CD4-positive, alpha-beta T cell treated with Interferon gamma for 1 hour (primary cell): ENCODE results near the gene C14orf180.

ENCODE experiments used
- DNase-seq: peaks from one replicate; pipeline ENCODE4 v3.0.0-alpha.2; 2020

The C14orf180 gene

DNA sequence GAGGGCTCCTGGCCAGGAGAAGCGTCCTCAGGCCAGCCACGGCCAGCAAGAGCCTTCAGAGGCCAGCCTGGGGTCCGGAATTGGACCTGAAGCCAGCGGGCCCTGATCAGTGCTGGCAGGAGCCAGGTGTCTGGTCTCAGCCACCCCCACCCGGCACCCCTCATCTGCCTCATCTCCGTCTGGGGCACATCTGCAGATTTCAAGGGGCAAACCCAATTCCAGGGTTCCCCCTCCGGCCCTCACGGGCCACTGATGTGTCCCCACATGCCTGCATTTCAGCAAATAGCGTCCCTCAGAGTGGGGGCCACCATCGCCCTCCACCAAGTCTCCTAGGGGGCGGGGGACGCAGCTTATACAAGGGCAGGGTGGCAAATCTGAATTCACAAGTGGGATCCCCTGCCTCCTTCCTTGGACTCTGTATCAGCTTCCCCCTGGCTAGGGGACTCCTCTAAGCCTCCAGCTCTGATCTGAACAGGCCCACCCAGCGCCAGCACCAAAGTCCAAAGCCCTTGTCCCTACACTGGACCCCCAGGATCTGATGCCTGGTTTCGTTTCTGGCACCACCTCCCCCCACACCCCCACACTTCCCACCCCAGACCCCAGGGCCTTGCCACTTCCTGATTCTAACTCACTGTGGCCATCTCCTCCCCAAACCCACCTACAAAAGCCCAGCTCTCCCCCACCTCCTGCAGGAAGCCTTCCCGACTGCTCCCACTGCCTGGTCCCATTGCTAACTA lies 14.9 kb downstream of the C14orf180 start:
- DNase-seq: no peak

DNA sequence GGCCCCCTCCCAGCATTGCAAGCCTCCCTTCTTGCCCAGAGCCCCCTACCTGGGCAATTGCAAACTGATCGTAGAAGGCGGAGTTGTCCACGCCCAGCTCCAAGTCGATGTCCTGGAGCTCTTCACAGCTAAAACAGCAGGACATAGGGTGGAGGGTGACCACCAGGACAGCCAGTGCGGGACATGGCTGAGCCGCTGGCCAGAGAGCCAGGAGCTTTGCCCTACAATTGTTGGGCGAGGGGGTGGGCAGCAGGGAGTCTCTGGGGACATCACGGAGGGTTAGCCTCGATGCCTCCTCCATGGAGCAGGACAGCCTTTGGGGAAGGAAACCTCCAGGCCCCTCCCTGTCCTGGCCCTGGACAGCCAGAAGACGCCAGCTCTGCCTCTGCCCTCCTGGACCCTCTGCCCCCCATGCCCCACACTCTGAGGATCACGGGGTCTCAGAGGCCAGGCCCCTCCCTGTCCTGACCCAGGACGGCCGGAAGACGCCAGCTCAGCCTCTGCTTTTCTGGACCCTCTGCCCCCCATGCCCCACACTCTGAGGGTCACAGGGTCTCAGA lies 15.6 kb downstream of the C14orf180 start:
- DNase-seq: no peak

GRCh38 chr14:104595911-104596450 lies 16.4 kb downstream of the C14orf180 start:
- no peak for DNase-seq

DNA sequence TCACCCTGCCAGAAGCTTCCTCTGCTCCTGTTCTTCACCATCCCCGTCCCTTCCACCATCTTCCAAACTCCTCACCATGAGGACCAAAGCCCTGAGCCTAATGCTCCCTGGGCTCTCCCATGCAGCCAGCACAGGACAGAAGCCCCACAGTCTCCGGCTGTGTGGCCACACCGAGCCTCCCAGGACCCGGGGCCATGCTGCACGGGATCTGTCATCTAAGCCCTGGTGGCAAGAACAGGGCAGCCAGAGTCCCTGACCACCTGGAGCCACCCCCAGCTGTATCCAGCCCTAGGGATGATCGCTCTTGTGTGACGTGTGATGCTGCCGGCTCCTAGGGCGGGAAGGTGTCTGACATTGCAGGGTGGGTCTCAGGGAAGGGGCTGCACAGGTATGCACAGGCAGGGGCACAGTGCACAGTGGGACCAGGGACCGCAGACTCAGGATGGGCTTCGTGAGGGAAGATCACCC lies 16.9 kb downstream of the C14orf180 start:
- no peak for DNase-seq

DNA sequence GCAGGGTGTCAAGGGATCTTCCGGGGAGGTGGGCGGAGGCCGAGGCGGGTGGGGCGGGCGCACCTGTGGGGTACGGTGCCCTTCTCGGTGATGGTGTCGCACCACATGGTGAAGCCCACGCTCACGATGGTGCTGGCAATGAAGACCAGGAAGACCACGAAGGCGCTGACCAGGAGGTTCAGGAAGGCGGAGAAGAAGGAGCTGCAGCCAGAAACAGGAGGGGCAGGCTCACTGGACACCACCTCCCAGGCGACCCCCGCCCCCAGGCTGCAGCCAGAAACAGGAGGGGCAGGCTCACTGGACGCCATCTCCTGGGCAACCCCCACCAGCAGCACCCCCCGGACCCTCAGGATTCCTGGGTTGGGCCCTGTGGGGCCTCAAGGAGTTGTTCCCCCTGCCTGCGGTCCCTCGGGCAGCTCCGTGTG lies 17.4 kb downstream of the C14orf180 start:
- no peak for DNase-seq

GRCh38 chr14:104597576-104597975 lies 18.0 kb downstream of the C14orf180 start:
- no peak for DNase-seq

- no peak for DNase-seq
Observed at GRCh38 chr14:104598039-104598909, 18.7 kb downstream of the C14orf180 start.

DNA sequence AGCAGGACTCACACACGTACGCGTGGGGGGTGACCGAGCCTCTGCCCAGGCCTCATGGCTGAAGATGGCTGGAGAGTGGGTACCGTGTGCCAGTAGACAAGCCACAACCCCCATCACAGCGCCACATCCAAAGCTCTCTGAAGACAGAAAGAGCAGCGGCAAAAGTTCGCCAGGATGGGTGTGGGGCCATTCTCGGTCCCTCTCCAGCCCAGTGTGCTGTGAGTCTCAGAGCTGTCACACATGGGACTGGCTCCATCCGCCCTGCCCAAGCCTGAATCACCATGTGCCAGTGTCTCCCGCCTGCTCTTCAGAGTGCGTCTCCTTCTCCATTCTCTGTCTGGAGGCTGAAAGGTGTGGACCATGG lies 19.3 kb downstream of the C14orf180 start:
- DNase-seq: no peak

DNA sequence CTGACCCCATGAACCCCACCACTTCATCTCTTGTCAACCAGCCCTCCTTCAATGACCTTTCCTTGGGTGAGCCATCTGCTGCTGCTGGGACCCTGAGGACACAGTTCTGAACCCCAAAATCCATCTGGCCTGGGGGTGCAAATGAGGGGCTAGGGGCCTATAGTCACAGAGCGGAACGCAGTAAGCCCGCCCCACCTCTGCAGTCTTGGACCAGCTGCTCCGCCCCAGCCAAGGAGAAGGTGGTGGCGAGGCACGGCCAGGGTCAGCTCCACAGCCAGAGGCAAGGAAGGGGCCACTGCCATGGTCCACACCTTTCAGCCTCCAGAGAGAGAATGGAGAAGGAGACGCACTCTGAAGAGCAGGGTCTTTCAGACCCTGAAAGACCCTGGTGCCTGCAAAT lies 19.9 kb downstream of the C14orf180 start:
- no peak for DNase-seq

DNA sequence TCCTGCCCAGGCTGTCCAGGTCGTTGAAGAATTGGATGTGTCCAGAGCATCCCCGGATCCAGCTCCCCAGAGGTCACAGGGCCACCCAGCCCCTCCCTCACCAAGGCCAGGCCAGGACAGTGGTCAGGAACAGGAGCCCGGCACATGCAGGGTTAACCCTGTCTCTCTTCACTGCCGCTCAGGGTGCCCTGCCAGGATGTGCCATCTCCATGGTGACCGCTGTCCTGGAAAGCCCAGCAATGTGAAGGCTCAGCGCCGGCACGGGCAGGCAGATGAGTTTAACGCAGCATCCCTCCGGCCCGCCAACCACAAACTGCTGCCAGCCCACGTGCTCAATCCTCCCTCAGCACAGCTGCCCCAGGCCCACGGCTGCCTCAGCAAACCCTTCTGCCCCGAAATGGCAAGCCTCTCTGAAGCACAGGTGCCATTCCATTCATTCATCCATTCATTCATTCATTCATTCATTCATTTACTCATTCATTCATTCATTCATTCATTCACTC lies 20.6 kb downstream of the C14orf180 start:
- DNase-seq: no peak

DNA sequence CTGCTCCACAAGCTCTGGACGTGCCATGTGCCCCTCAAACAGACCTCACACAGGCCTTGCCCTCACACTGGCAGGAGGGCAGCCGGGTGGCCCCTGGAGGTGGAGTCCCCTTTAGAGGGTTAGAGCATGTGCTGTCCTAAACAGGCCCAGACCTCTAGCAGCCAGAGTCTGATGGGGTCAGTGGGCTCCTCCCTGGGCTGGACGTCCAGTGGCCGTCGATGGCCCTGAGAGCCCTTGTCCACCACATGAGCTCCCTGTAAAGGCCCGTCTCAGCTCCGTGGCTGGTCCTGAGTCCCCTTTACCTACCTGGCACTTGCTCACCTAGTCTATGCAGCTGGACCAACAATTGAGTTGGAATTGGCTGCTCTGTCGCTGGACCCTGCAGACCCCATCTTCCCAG lies 21.2 kb downstream of the C14orf180 start:
- DNase-seq: no peak

DNA sequence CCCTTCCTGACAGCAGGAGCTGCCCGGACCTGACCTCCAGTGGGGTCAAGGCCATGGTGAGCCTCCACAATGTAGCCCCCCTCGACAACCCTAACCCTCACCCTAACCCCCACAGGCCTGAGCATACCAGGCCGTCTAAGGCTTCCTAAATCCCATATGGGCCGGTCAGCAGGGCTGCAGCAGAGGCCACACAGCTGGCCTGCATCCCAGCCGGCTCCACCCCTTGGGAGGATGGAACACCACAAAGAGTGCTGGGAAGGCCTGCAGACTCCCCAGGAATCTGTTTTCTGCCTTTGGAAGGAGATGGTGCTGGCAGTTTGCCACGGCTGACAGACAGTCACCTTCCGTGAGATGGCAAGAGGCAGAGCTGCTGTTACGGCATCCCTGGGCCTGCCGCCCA lies 22.2 kb downstream of the C14orf180 start:
- no peak for DNase-seq

DNA sequence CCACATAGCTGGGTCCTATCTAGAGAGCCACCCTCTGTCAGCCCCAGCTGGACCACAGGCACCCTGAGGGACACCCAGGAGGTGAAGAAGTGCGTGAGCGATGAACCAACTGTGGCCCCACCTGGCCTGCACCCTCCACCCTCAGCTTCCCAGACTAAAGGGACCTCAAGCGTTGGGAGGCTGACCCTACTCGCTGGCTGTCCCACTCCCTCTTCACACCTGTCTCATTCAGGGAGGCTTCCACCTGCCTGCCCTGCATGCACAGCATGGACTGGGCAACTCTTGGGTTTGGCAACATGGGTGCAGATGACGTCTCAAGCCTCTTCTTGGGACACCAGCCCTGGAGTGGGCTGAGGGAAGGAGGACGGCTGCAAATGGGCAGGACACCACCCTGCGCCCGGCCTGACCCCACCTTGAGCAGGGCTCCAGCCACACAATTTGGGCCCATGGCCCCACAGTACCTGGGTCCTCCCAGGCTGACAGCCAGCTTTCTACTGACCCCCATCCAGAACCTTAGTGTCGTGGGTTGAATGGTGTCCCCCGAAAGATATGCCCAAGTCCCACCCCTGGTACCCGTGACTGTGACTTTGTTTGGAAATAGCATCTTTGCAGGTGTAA lies 22.9 kb downstream of the C14orf180 start:
- no peak for DNase-seq

DNA sequence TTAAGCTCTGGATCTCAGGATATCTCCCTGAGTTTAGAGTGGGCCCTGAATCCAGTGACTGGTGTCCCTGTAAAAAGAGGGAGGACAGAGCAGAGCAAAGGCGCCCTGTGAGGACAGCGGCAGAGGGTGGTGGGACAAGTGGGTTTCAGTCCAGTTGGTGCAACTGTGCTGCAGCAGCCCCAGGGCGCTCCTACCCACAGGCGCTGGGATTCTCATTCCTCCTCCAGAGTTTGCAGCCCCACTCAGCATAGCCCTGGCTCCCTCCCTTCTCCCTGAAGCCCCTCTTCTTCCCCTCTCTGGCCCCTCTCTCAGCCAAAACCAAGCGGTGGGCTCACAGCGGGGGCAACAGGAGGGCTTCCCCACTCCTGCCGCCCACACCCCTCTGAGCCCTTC lies 23.4 kb downstream of the C14orf180 start:
- no peak for DNase-seq

- no peak for DNase-seq
Observed at GRCh38 chr14:104603711-104604401, 24.3 kb downstream of the C14orf180 start.

DNA sequence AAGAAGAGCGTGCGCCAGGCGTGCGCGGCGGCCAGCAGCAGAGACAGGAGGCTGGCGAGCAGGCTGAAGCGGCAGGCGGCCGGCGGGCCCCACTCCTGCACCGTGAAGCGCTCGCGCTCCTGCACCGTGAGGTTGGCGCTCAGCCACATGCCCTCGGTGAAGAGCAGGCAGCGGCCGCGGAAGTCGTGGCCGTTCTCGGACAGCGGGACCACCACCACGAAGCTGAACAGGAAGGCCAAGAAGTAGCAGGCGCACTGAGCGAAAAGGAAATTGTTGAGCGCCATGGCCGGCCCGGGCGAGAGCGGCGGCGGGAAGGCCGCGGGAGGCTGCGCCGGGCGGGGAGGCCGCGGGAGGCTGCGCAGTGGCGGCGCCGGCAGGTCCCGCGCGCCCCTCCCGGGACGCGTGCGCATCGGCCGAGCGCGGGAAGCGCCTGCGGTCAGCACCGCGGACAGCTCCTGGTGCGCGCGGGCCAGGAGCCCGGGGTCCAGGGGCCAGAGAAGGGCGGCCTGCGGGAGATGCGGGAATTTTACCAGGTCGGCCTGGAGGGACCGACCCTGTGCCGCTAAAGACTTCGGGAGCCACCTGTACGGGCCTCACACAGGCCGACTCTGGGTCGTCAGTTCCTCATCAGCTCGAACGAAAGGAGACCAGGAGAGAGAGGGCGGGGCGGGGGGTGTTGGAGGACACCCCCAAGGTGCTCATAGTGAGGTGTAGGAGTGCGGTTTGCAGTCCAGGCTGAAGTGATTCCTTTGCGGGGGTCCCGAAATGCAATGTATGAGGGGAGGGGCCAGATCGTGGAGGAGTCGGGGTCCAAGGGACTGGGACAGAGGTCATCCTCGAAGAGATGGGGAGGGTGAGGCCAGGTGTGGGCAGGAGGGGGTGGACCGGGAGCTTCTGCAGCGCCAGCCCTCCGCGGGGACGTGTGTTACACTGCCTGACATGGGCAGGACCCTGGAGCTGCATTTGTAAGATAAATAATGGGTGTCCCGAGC lies 25.2 kb downstream of the C14orf180 start, which contains the start of gene TMEM179:
Gene TMEM179, minus strand, starts transcription at position 315 of the 992 bp plus-strand sequence. Its CDS starts 31 bp downstream, at position 284.
- DNase-seq: no peak

DNA sequence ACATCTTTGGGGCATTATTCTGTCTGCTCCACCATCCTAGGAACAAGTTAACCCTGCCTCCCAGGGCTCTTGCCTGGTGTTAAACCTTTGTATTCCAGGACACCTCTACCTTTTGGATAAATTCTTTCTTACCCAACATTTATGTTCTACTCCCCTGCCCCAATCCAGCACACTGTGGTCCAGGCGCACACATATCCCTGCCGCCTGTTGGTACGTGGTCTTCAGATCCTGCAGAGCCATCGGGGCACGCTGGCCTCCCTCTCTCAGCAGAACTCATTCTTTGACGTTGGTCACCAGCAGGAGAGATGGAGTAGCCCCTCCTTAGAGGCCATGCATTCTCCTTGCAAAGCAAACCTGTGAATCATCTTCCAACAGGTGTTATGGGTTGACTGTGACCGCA lies 30.1 kb downstream of the C14orf180 start:
- no peak for DNase-seq

DNA sequence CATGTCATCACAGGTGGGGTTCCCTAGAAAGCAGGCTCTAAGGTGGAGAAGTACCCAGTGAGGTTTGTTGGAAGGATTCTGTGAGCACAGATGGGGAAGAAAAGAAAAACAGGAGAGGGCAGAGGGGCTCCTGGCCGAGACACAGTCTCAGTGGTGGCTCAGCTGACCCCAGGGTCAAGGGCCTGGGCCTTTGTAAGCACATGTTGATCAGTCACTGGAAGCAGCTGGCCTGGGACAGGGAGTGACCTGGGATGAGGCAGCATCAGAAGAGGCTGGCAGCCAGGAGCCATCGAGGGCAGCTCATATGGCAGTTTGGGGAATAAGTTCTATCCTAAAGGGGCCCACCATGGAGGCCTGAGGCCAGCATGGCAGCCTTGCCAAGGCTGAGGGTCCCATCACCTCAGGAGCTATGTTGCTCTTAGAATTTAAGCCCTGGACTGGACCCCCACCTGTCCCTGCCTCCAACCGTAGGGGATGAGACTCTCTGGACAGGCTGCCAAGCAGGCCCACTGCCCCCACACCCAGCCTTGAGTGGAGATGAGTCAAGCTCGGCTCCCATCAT lies 31.3 kb downstream of the C14orf180 start:
- DNase-seq: no peak

DNA sequence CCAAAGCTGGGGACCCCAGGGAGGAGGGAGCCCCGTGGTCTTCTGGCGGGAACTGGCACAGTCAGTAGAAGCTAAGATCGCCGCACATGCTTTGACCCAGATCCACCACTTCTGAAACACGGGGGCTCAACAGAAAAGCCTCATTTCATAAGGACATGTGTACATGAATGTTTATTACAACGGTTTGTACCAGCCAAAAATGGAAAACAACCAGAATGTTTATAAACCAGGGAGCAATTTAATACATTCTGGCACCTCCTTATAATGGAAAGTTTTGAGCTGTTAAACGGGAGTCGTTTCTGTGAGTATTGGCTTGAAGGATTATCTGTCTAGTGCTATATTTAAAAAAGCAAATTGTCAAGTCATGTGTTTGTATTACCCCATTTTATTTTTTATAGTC lies 32.3 kb downstream of the C14orf180 start:
- DNase-seq: no peak

GRCh38 chr14:104614126-104614812 lies 34.7 kb downstream of the C14orf180 start:
- DNase-seq: no peak
